ENCODE results near the gene FOCAD.

GRCh38 chr9:20790721-20791120 lies 106.7 kb downstream of the FOCAD start:
- TF ChIP-seq POLR2A (IDR thresholded peaks at IDR 0.05; ENCODE audit: low read depth, low read length) (no peak), TAF1 (IDR thresholded peaks at IDR 0.05; ENCODE audit: low read depth, low read length) (no peak), POLR2AphosphoS5 (IDR thresholded peaks at IDR 0.05; ENCODE audit: low read depth, low read length) (no peak), SPI1 (IDR thresholded peaks at IDR 0.05; ENCODE audit: low read depth, low read length) (no peak)

All from GM12891 (cell line).